ENCODE data around the gene NGFR.

The NGFR gene

DNA sequence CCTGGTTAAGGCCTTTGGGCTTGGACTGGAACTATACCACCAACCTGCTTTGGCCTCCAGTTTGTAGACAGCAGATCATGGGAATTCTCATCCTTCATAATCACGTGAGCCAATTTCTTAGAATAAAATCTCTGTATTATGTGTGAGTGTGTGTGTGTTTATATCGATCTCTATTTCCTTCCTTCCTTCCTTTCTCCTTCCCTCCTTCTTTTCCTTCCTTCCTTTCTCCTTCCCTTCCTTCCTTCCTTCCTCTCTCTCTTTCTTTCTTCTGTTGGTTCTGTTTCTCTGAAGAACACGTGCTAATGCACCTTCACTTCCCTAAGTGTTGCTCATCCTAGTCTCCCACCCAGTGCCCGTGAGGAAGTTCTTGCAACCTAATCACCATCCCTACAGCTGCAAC lies 44.9 kb upstream of the NGFR start:
- H3K4me2 ChIP-seq (ENCODE audit: low read depth, low read length), result no peak overlapping the region
- no peak for TF ChIP-seq EZH2 (optimal IDR thresholded peaks at IDR 0.05; ENCODE audit: low read depth, low read length)
- TF ChIP-seq EZH2phosphoT487 (IDR thresholded peaks at IDR 0.05; ENCODE audit: low read length), result no peak
- H3K9ac ChIP-seq (ENCODE audit: low read length), result no peak overlapping the region
- no peaks in the 10 kb centered on the region for H3K9me2 ChIP-seq (replicated peaks; ENCODE audit: insufficient read depth, low read length)
- no peak overlapping the region for H3K27ac ChIP-seq (ENCODE audit: low read length)
- H3K79me2 ChIP-seq (ENCODE audit: low read length), result no peaks in the 10 kb centered on the region
- H3K4me3 ChIP-seq (ENCODE audit: low read length), result no peak overlapping the region
- no peak for DNase-seq
- no peaks in the 10 kb centered on the region for H4K20me1 ChIP-seq (ENCODE audit: insufficient read depth, low read length)
- H3F3A ChIP-seq (ENCODE audit: insufficient read depth, low read length), result no peaks in the 10 kb centered on the region
- H3K4me1 ChIP-seq (ENCODE audit: low read length), result no peaks in the 10 kb centered on the region
- peaks cover 95% of the 10 kb centered on the region for H3K27me3 ChIP-seq (replicated peaks; ENCODE audit: insufficient read depth, low read length)
- no peaks in the 10 kb centered on the region for H3K36me3 ChIP-seq (replicated peaks; ENCODE audit: insufficient read depth, low read length)
- no peaks in the 10 kb centered on the region for H3K9me3 ChIP-seq (replicated peaks; ENCODE audit: insufficient read depth, low read length)
- H2AFZ ChIP-seq (ENCODE audit: low read length), result no peak overlapping the region

- no peak overlapping the region for H2AFZ ChIP-seq (ENCODE audit: low read length)
- H3K27me3 ChIP-seq (replicated peaks; ENCODE audit: insufficient read depth, low read length), result peaks cover 95% of the 10 kb centered on the region
- no peaks in the 10 kb centered on the region for H4K20me1 ChIP-seq (ENCODE audit: insufficient read depth, low read length)
- no peaks in the 10 kb centered on the region for H3F3A ChIP-seq (ENCODE audit: insufficient read depth, low read length)
- TF ChIP-seq, protein P1, sequence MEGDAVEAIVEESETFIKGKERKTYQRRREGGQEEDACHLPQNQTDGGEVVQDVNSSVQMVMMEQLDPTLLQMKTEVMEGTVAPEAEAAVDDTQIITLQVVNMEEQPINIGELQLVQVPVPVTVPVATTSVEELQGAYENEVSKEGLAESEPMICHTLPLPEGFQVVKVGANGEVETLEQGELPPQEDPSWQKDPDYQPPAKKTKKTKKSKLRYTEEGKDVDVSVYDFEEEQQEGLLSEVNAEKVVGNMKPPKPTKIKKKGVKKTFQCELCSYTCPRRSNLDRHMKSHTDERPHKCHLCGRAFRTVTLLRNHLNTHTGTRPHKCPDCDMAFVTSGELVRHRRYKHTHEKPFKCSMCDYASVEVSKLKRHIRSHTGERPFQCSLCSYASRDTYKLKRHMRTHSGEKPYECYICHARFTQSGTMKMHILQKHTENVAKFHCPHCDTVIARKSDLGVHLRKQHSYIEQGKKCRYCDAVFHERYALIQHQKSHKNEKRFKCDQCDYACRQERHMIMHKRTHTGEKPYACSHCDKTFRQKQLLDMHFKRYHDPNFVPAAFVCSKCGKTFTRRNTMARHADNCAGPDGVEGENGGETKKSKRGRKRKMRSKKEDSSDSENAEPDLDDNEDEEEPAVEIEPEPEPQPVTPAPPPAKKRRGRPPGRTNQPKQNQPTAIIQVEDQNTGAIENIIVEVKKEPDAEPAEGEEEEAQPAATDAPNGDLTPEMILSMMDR (IDR thresholded peaks at IDR 0.05; ENCODE audit: low read length), result no peak
- no peak for TF ChIP-seq EZH2 (optimal IDR thresholded peaks at IDR 0.05; ENCODE audit: low read depth, low read length)
- TF ChIP-seq EZH2phosphoT487 (IDR thresholded peaks at IDR 0.05; ENCODE audit: low read length), result no peak
- no peaks in the 10 kb centered on the region for H3K9me2 ChIP-seq (replicated peaks; ENCODE audit: insufficient read depth, low read length)
- no peak overlapping the region for H3K4me2 ChIP-seq (ENCODE audit: low read depth, low read length)
- no peak overlapping the region for H3K27ac ChIP-seq (ENCODE audit: low read length)
- no peak for DNase-seq
- no peaks in the 10 kb centered on the region for H3K79me2 ChIP-seq (ENCODE audit: low read length)
- H3K4me3 ChIP-seq (ENCODE audit: low read length), result no peak overlapping the region
- H3K9ac ChIP-seq (ENCODE audit: low read length), result no peak overlapping the region
- no peaks in the 10 kb centered on the region for H3K4me1 ChIP-seq (ENCODE audit: low read length)
- H3K36me3 ChIP-seq (replicated peaks; ENCODE audit: insufficient read depth, low read length), result no peaks in the 10 kb centered on the region
- no peaks in the 10 kb centered on the region for H3K9me3 ChIP-seq (replicated peaks; ENCODE audit: insufficient read depth, low read length)
Observed at GRCh38 chr17:49450735-49451134, 44.4 kb upstream of the NGFR start.

DNA sequence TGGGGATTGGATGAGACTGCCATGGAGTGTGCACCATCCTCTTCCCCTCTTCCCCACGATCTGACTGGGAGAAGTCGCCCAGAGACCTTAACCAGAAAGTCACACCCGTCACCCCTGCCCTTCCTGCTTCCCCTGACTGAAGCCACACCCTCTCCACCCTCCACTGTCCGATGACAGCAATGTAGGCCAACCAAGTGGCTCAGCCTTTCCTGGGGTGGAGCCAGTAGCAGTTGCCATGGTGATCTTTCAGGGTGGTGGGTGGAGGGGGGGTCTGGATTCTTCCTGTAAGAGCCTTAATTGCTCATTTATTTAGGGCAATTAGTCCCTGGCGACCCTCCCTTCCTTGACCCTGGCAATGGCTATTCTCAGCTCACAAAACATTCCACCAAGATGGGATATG lies 42.9 kb upstream of the NGFR start:
- Histone ChIP-seq H3K79me2 (ENCODE audit: low read length) (no peaks in the 10 kb centered on the region), H4K20me1 (ENCODE audit: insufficient read depth, low read length) (no peaks in the 10 kb centered on the region), H3K4me3 (ENCODE audit: low read length) (no peak overlapping the region), H3K27me3 (replicated peaks; ENCODE audit: insufficient read depth, low read length) (peaks cover 95% of the 10 kb centered on the region), H3K27ac (ENCODE audit: low read length) (no peak overlapping the region), H3K9ac (ENCODE audit: low read length) (no peak overlapping the region), H3K9me2 (replicated peaks; ENCODE audit: insufficient read depth, low read length) (no peaks in the 10 kb centered on the region), H3K4me2 (ENCODE audit: low read depth, low read length) (no peak overlapping the region), H3K36me3 (replicated peaks; ENCODE audit: insufficient read depth, low read length) (no peaks in the 10 kb centered on the region), H3K9me3 (replicated peaks; ENCODE audit: insufficient read depth, low read length) (no peaks in the 10 kb centered on the region), H3F3A (ENCODE audit: insufficient read depth, low read length) (no peaks in the 10 kb centered on the region), H3K4me1 (ENCODE audit: low read length) (no peaks in the 10 kb centered on the region), H2AFZ (ENCODE audit: low read length) (no peak overlapping the region)
- no peak for DNase-seq
- no peak for TF ChIP-seq EZH2phosphoT487 (IDR thresholded peaks at IDR 0.05; ENCODE audit: low read length)

GRCh38 chr17:49452661-49453060 lies 42.4 kb upstream of the NGFR start:
- Histone ChIP-seq H3K4me1 (ENCODE audit: low read length) (no peaks in the 10 kb centered on the region), H3K9ac (ENCODE audit: low read length) (no peak overlapping the region), H3K4me2 (ENCODE audit: low read depth, low read length) (no peak overlapping the region), H3K9me2 (replicated peaks; ENCODE audit: insufficient read depth, low read length) (no peaks in the 10 kb centered on the region), H3K4me3 (ENCODE audit: low read length) (no peak overlapping the region), H3F3A (ENCODE audit: insufficient read depth, low read length) (no peaks in the 10 kb centered on the region), H2AFZ (ENCODE audit: low read length) (no peak overlapping the region), H3K79me2 (ENCODE audit: low read length) (no peaks in the 10 kb centered on the region), H3K27ac (ENCODE audit: low read length) (no peak overlapping the region), H3K27me3 (replicated peaks; ENCODE audit: insufficient read depth, low read length) (peaks cover 96% of the 10 kb centered on the region), H3K9me3 (replicated peaks; ENCODE audit: insufficient read depth, low read length) (no peaks in the 10 kb centered on the region), H3K36me3 (replicated peaks; ENCODE audit: insufficient read depth, low read length) (no peaks in the 10 kb centered on the region), H4K20me1 (ENCODE audit: insufficient read depth, low read length) (no peaks in the 10 kb centered on the region)
- TF ChIP-seq EZH2phosphoT487 (IDR thresholded peaks at IDR 0.05; ENCODE audit: low read length), result no peak
- TF ChIP-seq EZH2 (optimal IDR thresholded peaks at IDR 0.05; ENCODE audit: low read depth, low read length), result no peak
- TF ChIP-seq, protein P1 (IDR thresholded peaks at IDR 0.05; ENCODE audit: low read length), result no peak
- DNase-seq, result no peak
